IPS-NIHi11 (cell line): Measurements from ENCODE around the gene PLEKHA6.

Experiments used
- DNase-seq: peaks from one replicate; pipeline ENCODE4 v3.0.0; 2012; ENCODE audit warnings: mixed read lengths, low spot score

The PLEKHA6 gene

GRCh38 chr1:204380293-204380831 lies 20.6 kb upstream of the PLEKHA6 start:
- DNase-seq: no peak

- DNase-seq: peak; percentile 78
Measured at GRCh38 chr1:204377800-204378668, 18.3 kb upstream of the PLEKHA6 start.

- no peak for DNase-seq
Measured at GRCh38 chr1:204376919-204377799, 17.4 kb upstream of the PLEKHA6 start.

- DNase-seq: no peak
Measured at GRCh38 chr1:204376465-204376864, 16.7 kb upstream of the PLEKHA6 start.

- no peak for DNase-seq
Measured at GRCh38 chr1:204373911-204374310, 14.2 kb upstream of the PLEKHA6 start.

- no peak for DNase-seq
Measured at GRCh38 chr1:204370176-204370575, 10.4 kb upstream of the PLEKHA6 start.

GRCh38 chr1:204368996-204369726 lies 9.4 kb upstream of the PLEKHA6 start:
- DNase-seq: no peak

GRCh38 chr1:204367956-204368355 lies 8.2 kb upstream of the PLEKHA6 start:
- DNase-seq: no peak

- DNase-seq: no peak
Measured at GRCh38 chr1:204367193-204367858, 7.6 kb upstream of the PLEKHA6 start.

GRCh38 chr1:204366759-204367158 lies 7.0 kb upstream of the PLEKHA6 start:
- DNase-seq: peak; percentile 74

- DNase-seq: peak; percentile 82
Measured at GRCh38 chr1:204363335-204364114, 3.8 kb upstream of the PLEKHA6 start.

GRCh38 chr1:204362984-204363334 lies 3.2 kb upstream of the PLEKHA6 start:
- DNase-seq: no peak

GRCh38 chr1:204361781-204362180 lies 2.1 kb upstream of the PLEKHA6 start:
- no peak for DNase-seq

- DNase-seq: no peak
Measured at GRCh38 chr1:204361341-204361771, 1.6 kb upstream of the PLEKHA6 start.

GRCh38 chr1:204360314-204360713 lies 585 bp upstream of the PLEKHA6 start:
- DNase-seq: no peak

- DNase-seq: no peak
Measured at GRCh38 chr1:204359131-204359473, 627 bp downstream of the PLEKHA6 start.

- DNase-seq: no peak
Measured at GRCh38 chr1:204358605-204359004, 1.1 kb downstream of the PLEKHA6 start.

- DNase-seq: no peak
Measured at GRCh38 chr1:204357551-204358490, 1.9 kb downstream of the PLEKHA6 start.

GRCh38 chr1:204356997-204357396 lies 2.7 kb downstream of the PLEKHA6 start:
- no peak for DNase-seq

- no peak for DNase-seq
Measured at GRCh38 chr1:204355913-204356312, 3.8 kb downstream of the PLEKHA6 start.
